HUES6 (cell line): ENCODE results near the gene FNBP1L.
"Not testable (repeated sequence)": the region's sequence is repeated elsewhere in the genome, so short reads cannot be mapped to it uniquely, and the experiment has no call there.

Experiments
- H3K27ac ChIP-seq: 2 replicates; pipeline ENCODE4 v1.7.0; 2013; ENCODE audit warnings: low read depth, mild to moderate bottlenecking, low read length, inconsistent platforms
- H3K27me3 ChIP-seq: 2 replicates; pipeline ENCODE4 v1.6.1; 2013; ENCODE audit warnings: low read length; ENCODE audit not compliant: control insufficient read depth, insufficient read depth
- H3K36me3 ChIP-seq: 2 replicates; pipeline ENCODE4 v1.6.1; 2013; ENCODE audit warnings: low read length; ENCODE audit not compliant: control insufficient read depth, insufficient read depth
- H3K4me1 ChIP-seq: 2 replicates; pipeline ENCODE4 v1.6.1; 2013; ENCODE audit warnings: low read length; ENCODE audit not compliant: control insufficient read depth, insufficient read depth
- H3K4me3 ChIP-seq: 2 replicates; pipeline ENCODE4 v1.5.1; 2013; ENCODE audit warnings: low read depth, low read length
- H3K9ac ChIP-seq: one replicate; pipeline ENCODE4 v1.6.1; 2013; ENCODE audit warnings: mild to moderate bottlenecking, low read length
- H3K9me3 ChIP-seq: 2 replicates; pipeline ENCODE4 v1.6.1; 2013; ENCODE audit warnings: low read depth, low read length; ENCODE audit not compliant: control insufficient read depth, insufficient read depth

Gene FNBP1L

DNA sequence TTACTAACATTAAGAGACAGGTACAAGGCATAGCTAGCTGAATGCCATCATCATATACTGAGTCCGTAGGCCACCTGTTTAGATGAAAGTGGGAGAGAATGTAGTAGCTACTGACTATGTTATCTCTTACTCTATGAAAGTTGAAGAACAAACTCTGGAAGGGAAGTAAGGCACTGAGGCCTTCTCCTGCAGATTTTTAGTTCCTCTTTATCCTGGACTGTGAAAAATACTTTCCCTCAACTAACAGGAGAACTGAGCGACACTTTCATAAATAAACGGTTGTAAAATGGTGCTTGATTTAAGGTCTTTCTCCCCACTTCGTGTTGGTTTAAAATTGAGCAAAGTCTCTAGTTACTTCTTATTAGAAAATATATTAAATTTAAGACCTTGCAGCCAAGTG is 101.9 kb downstream of the FNBP1L start:
- peaks cover 87% of the 10 kb centered on the region for H3K36me3 ChIP-seq
- no peak overlapping the region for H3K9ac ChIP-seq
- H3K27ac ChIP-seq: no peak overlapping the region
- no peaks in the 10 kb centered on the region for H3K9me3 ChIP-seq
- peaks cover 24% of the 10 kb centered on the region for H3K4me1 ChIP-seq
- no peak overlapping the region for H3K4me3 ChIP-seq
- no peaks in the 10 kb centered on the region for H3K27me3 ChIP-seq

DNA sequence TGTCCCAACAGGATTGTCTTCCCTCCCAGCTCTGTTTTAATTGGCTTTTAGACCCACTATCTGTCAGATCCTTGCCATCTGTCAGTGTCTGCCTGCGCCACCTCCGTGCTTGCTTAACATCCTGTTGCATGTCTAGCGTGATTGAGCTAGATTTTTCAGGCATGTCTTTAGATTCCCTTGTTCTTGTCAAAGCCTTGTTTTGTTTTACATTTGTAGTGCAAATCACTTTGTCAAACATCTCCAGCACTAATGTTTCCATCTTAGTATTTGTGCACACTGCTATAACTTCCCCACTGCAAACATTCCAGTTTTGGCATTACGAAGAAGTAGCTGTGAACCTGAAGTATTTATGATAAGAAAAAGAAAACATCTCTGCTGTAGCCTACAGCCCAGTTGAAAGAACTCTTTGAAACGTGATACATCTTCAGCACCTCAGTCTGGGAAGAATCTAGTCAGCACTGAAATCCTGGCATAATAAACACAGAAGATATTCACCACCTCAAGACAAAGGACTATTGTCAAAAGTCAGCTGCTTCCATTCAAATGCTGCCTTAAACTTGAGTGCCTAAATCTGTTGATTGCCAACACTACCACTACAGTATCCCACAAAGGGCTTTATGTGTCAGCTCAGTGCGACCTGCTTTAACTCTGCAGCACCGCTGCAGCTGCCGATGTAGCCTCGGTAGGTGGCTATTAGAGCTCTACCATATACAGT is 105.0 kb downstream of the FNBP1L start:
- H3K4me1 ChIP-seq: peaks cover 24% of the 10 kb centered on the region
- H3K9ac ChIP-seq: no peak overlapping the region
- peaks cover 62% of the 10 kb centered on the region for H3K36me3 ChIP-seq
- no peak overlapping the region for H3K27ac ChIP-seq
- H3K27me3 ChIP-seq: no peaks in the 10 kb centered on the region
- no peak overlapping the region for H3K4me3 ChIP-seq
- no peaks in the 10 kb centered on the region; the same call in 1 of the 2 replicates for H3K9me3 ChIP-seq

DNA sequence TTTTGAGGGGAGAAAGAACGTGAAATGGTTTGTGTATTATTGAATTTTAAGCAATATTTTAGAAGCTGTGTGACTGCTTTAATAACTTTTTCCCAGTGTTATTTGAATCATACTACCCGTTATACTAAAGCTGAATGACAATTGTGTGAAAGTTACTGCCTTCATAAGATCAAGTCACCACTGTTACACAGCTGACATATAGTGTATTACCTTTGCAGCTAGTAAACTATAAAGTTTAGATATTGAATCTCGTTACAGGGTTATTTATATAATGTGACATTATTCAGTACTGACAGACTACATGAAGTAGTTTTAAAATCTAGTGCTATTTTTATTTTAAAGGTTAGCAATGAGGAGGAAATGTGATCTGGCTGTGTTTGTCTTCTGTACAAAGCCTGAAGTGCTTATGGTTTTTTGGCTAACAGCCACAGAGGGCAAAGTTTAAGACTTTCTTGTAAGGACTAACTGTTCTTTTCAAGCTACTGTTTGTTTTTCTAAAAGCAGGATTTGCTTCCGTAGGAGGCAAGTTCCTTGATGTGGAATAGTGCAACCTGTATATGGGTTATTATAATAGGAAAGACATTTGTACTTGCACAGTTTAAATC is 106.1 kb downstream of the FNBP1L start:
- H3K9me3 ChIP-seq, H3K27me3 ChIP-seq, H3K27ac ChIP-seq, H3K4me3 ChIP-seq, H3K9ac ChIP-seq: not testable (repeated sequence)
- Histone ChIP-seq H3K4me1 (peaks cover 24% of the 10 kb centered on the region), H3K36me3 (peaks cover 52% of the 10 kb centered on the region)

DNA sequence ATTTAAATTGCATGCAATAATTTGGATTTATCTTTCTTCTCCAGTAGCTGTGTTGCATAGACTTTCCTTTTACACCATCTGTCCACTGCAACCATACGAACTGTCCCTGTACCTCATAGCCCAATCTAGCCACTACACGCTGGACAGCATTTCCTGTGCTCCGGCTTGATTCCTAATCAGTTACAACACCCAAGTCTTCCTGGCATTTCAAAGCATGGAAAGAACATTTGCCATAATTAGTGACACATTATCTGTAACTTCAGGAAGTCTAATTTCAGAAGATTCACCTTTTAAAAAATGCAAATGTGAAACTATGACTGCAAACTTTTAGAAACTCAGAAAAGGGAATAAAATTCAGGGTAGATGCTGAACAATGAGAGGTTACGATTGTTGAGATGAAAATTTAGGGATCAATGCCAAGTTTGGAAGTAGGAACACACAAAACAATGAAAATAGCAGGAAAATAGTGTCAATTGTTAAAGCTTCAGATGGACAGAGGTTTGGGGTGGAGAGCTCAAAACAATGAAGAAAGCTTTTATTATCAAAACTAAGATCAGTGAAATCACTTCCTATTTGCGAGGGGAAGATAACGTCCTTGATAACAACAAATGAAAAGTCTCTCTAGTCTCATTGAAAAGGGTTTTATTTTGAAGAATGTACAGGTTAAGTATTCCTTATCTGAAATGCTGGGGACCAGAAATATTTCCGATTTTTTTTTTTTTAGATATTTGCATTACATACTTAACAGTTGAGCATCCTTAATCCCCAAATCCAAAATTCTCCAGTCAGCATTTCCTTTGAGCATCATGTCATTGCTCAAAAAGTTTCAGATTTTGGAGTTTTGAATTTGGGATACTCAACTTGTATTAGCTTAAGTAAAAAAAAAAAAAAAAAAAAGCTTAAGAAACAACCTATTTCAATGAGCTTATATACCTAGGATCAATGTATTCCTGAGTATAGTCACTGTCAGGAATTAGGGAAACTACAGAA is 107.3 kb downstream of the FNBP1L start:
- H3K9ac ChIP-seq: no peak overlapping the region
- H3K27ac ChIP-seq: no peak overlapping the region
- peaks cover 50% of the 10 kb centered on the region for H3K36me3 ChIP-seq
- no peak overlapping the region for H3K4me3 ChIP-seq
- H3K27me3 ChIP-seq: no peaks in the 10 kb centered on the region
- H3K4me1 ChIP-seq: peaks cover 24% of the 10 kb centered on the region
- H3K9me3 ChIP-seq: no peaks in the 10 kb centered on the region; the same call in 1 of the 2 replicates

DNA sequence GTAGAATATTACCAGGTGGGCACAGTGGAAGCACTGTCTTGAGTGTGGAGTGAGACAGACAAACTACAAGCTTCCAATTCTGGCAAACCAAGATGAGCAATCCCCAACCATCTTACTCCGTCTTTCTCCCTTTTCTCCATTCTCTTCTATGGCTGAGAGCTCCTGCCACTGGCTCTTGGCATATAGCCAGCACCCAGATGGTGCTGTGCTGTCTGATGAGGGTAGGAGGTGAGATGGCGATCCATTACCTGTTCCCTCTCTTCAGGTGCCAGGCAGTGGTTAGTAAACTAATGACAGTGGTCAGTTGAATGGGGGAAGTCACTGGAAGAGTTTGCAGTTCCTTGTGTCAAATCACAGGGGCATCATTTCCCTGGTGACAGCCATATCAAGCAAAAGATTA is 108.4 kb downstream of the FNBP1L start:
- no peak overlapping the region for H3K4me3 ChIP-seq
- peaks cover 48% of the 10 kb centered on the region for H3K36me3 ChIP-seq
- H3K9ac ChIP-seq: no peak overlapping the region
- H3K27me3 ChIP-seq: no peaks in the 10 kb centered on the region
- H3K9me3 ChIP-seq: no peaks in the 10 kb centered on the region; the same call in 1 of the 2 replicates
- H3K27ac ChIP-seq: no peak overlapping the region
- H3K4me1 ChIP-seq: peaks cover 19% of the 10 kb centered on the region

DNA sequence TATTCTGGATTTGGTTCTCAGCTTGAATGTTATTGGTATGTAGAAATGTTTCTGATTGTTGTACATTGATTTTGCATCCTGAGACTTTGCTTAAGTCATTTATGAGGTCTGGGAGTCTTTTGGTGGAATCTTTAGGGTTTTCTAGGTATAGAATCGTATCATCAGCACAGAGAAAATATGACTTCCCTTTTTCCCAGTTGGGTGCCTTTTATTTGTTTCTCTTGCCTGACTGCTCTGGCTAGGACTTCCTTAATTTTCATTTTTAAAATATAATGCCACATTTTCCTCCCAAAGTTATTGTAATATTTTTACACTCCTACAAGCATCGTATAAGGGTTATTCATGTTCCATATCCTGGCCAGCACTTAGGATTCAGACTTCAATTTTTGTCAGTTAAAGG is 111.1 kb downstream of the FNBP1L start:
- no peaks in the 10 kb centered on the region; the same call in 1 of the 2 replicates for H3K9me3 ChIP-seq
- H3K4me1 ChIP-seq: no peaks in the 10 kb centered on the region

DNA sequence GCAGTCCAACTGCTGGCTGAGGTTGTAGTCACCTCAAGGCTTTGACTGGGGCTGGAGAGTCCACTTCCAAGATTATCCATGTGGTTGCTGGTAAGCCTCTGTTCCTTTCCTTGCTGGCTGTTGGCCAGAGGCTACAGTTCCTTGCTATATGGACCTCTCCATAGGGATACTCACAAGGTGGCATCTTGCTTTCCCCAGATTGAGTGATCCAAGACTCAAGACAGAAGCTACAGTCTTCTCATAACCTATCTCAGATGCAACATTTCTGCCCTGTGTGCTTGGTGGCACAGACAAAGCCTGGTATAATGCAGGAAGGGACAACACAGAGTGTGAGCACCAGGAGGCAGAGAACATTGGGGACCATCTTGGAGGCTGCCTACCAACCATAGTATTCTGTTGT is 111.8 kb downstream of the FNBP1L start:
- H3K9me3 ChIP-seq: no peaks in the 10 kb centered on the region; the same call in 1 of the 2 replicates
- H3K36me3 ChIP-seq: peaks cover 48% of the 10 kb centered on the region
- no peak overlapping the region for H3K9ac ChIP-seq
- H3K4me1 ChIP-seq: no peaks in the 10 kb centered on the region
- no peak overlapping the region for H3K27ac ChIP-seq
- no peak overlapping the region for H3K4me3 ChIP-seq
- no peaks in the 10 kb centered on the region for H3K27me3 ChIP-seq

More for the DNA sequence above, 111.1 kb downstream of the FNBP1L start:
- no peak overlapping the region for H3K9ac ChIP-seq
- no peaks in the 10 kb centered on the region for H3K27me3 ChIP-seq
- peaks cover 49% of the 10 kb centered on the region for H3K36me3 ChIP-seq
- H3K4me3 ChIP-seq: no peak overlapping the region
- H3K27ac ChIP-seq: no peak overlapping the region

DNA sequence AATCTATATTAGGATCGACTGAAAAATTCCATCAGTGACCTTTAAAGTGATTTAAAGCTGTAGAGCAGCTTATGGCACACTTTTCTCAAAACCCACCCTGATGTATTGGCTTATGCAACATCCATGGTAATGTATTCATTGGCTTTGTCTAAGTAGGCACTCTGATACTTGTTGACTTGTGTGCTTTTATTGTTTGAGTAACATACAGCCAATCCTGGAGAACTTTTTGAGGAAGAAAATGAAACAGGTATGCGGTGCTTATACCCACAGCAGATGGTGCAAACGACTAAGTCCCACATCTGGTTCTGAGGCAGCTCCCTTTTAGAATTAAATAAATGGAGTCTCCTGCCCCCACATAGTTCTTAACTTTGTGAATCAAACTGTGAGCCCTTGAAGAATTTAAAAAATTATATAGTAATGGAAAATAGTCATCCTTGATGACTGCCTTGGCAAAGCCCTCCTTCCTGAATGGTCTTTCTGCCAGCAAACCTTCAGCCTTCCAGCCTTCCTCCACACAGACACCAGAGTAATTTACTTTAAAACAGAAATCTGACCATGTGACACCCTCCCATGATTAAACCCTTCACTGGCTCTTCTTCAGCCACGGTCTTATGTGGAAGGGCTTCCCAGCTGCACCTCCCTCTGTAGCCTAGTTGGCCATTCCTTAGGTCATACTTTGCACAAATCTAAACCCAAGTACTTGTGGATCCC is 117.7 kb downstream of the FNBP1L start:
- H3K4me1 ChIP-seq: peaks cover 3% of the 10 kb centered on the region; the same call in 1 of the 2 replicates
- H3K4me3 ChIP-seq: no peak overlapping the region
- H3K27ac ChIP-seq: no peak overlapping the region

DNA sequence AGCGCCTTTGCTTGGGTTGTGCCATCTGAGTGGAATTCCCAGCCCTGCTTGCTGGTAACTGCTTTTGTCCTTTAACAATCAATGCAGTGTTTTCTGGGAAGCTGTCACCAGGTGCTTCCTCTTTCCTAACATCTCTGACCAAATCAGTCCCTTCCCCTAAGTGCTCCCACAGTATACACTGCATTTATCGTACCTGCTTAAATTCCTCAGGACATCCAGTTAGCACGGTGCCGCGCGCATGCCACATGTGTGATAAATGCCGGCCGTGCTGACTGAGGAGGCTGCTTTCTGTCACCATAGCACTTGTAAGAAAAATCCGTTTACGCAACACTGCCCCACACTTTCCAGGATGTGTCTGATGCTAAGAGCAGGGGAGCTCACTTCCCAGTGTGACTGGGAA is 118.3 kb downstream of the FNBP1L start:
- H3K36me3 ChIP-seq: peaks cover 80% of the 10 kb centered on the region
- no peak overlapping the region for H3K9ac ChIP-seq
- no peak overlapping the region for H3K4me3 ChIP-seq
- H3K27ac ChIP-seq: no peak overlapping the region
- H3K27me3 ChIP-seq: no peaks in the 10 kb centered on the region
- peaks cover 3% of the 10 kb centered on the region; the same call in 1 of the 2 replicates for H3K4me1 ChIP-seq
- H3K9me3 ChIP-seq: no peaks in the 10 kb centered on the region

More for the DNA sequence above, 117.7 kb downstream of the FNBP1L start:
- no peaks in the 10 kb centered on the region for H3K9me3 ChIP-seq
- no peaks in the 10 kb centered on the region for H3K27me3 ChIP-seq
- no peak overlapping the region for H3K9ac ChIP-seq
- H3K36me3 ChIP-seq: peaks cover 80% of the 10 kb centered on the region

DNA sequence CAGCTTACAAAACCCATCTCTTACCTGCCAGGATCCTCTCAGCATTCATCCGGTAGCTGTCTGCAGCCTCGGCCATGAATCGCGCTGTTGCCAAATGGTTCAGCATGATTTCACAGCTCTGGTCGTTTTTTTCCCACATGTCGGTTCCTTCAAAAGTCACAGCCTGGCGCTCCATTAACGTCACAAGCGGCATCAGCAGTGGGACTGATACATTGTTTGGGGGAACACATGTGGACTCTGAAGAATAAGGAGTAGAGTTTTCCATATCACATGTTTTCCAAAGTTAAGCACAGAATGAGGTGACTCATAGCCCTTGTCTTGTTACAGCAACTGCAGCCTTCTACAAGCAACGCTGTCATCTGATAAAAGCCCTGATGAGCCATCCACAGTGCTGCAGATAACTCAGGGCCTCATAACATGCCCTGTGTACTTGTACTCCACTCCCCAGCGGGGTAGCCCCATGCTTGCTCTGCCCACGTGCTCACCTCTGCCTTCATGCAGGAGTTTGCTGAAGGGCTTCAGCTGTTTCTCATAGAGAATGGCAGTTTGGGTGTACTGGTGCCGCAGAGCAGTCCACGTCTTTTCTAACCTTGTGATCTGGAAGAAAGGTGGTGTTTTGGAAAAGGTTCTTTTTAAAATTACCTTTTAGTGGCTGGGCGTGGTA is 119.5 kb downstream of the FNBP1L start:
- no peak overlapping the region for H3K4me3 ChIP-seq
- peaks cover 81% of the 10 kb centered on the region for H3K36me3 ChIP-seq
- H3K27me3 ChIP-seq: no peaks in the 10 kb centered on the region
- H3K27ac ChIP-seq: no peak overlapping the region
- no peak overlapping the region for H3K9ac ChIP-seq
- peaks cover 3% of the 10 kb centered on the region; the same call in 1 of the 2 replicates for H3K4me1 ChIP-seq
- H3K9me3 ChIP-seq: no peaks in the 10 kb centered on the region
